GM10847 (cell line): Measurements from ENCODE around the gene BMF.

Experiments
- POLR2A ChIP-seq: IDR thresholded peaks from 2 replicates; pipeline ENCODE4 v1.6.1; 2011; ENCODE audit not compliant: insufficient read length; ENCODE audit errors: extremely low read depth

The BMF gene, protein sequence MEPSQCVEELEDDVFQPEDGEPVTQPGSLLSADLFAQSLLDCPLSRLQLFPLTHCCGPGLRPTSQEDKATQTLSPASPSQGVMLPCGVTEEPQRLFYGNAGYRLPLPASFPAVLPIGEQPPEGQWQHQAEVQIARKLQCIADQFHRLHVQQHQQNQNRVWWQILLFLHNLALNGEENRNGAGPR

DNA sequence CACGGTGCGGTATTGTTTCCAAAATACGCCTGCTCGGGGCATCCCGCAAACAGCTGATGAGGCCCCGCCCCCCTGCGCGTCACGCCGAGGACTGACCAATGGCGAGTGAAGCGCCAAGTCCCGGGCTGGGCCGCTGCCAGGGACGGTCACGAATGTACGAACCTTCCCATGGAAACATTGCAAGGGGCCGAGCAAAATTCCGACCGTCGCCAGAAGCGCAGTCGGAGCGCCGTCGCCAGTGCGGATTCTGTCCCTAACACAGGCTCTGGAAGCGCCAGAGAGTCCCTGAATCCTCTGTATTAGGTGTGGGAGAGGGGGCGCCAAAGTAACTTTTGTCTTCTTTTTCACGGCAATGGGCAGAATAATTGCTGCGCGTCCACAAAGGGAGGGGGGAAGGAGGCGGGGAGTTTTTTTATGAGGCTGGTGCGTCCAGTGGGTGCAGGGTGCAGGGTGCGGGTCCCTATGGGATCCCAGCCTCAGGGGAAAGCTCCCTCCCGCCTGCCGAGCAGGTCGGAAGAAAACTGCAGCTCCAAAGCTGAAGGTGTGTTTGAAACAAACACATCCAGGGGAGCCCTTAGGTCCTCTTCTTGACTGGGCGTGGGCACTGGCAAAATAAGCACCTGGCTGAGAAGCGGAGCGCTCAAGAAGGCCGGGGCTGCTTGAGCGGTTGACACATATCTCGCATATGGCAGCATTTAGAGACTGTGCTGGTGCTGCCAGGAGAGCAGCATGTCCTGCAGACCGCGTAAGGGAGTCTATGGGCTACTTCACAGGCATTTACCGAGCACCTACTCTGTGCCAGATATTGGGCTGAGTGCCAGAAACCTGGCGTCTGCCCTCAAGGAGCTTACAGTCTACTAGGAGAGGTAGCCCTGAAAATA is at the start of gene BMF:
Gene BMF, minus strand, starts transcription at position 25 of the 881 bp plus-strand sequence. CDS start 2,793 bp downstream, outside the sequence.
- TF ChIP-seq POLR2A, result no peak

DNA sequence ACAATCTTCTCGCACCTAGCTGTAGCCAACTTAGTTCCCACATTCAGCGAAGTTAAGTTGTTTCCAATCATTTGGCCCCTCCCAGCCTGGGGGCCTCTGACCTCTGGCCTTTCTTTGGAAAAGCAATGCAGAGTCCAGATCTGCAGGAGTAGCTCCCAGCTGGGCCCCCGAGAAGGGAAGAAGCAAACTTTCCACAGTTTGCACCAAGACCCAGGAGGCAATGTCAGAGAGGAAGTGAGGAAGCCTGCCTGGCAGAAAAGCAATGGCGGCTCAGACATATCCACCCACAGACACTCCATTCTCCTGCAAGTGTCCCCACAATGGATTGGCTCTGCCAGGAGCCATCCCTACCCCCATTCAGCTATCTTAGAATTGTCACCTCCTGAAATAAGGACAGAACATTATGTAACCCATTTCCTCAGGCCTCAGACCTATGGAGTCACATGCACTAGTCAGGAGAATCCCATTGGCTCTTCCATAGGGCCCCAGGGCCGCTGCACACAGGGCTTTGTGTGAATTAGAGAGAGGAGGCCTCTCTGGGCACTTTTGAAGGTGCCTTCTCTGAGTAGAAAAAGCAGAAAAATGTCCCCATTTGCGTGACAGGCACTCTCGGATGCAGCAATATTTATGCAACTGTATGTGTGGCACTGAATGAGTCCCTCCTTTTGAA is 49.2 kb upstream of the BMF start:
- TF ChIP-seq POLR2A, result no peak

- no peak for TF ChIP-seq POLR2A
Measured at GRCh38 chr15:40155270-40155910, 46.7 kb upstream of the BMF start.

- no peak for TF ChIP-seq POLR2A
Measured at GRCh38 chr15:40151991-40152390, 43.3 kb upstream of the BMF start.

GRCh38 chr15:40151499-40151898 is 42.8 kb upstream of the BMF start:
- no peak for TF ChIP-seq POLR2A

DNA sequence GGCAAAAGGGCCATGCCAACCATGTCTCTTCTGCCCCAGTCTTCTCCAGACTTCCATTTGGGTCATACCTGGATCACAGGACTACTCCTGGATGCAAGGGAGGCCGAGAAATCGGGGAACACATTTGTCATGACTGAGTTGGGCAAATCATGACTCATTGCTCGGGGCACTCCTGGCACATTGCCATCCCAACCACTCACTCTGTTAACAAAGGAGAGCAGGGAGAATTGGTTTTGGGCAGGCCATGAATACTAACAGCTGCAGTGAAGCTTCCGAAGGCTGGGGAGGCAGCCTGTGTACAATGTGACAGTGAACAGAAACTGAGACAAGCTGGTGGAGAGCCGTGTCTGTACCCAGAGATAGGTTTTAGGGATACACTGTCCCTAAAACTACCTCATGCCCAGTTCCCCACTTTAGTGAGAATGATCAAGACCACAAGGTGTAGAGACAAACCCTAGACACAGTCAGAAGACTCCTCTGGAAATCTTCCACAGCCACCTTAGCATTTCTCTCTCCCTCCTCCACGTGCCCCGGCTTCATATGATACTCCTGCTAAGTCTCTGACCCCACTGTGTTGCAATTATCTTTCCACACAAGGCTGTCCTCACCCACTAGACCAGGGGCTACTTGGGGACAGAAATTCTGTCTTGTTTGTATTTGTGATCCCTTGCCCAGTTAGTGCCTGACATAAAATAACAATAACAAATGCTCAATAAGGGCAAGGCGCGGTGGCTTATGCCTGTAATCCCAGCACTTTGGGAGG is 41.7 kb upstream of the BMF start:
- no peak for TF ChIP-seq POLR2A

- TF ChIP-seq POLR2A, result no peak
Measured at GRCh38 chr15:40149339-40149738, 40.7 kb upstream of the BMF start.

DNA sequence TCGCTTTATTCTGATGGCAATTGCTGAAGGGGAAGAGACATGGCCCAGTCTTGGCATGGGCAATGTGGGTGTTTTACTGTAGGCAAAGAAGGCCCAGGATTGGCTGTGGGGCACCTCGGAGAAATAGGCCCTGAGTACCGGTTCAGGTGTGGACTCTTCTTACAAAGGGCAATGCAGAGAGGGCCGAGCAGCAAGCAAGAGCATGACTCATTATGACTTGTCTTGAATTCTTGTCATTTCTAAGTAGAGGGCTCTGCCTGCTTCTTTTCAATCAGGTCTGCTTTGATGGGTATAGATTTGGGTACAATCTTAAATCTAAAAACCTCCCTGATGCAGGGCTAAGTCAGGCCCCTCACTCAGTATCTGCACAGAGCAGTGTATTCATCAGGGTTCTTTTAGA is 37.4 kb upstream of the BMF start:
- no peak for TF ChIP-seq POLR2A

DNA sequence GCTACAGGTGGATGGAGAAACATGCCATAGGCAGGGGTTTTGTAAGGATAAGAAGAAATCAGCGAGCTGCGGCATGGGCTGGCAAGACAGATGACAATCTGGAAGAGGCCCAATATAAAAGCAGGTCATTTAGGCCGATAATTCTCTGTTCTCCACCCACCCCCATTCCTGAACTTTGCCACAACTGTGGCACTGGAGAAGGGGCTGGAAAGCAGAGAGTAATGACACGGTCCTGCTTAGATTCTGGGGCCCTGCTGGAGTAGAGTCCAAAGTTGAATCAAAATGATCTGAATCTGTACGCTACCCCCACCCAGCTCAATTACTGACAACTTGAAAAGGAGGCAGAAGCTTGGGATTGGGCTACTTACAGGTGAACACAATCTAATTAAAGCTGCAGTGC is 33.7 kb upstream of the BMF start:
- TF ChIP-seq POLR2A, result no peak

DNA sequence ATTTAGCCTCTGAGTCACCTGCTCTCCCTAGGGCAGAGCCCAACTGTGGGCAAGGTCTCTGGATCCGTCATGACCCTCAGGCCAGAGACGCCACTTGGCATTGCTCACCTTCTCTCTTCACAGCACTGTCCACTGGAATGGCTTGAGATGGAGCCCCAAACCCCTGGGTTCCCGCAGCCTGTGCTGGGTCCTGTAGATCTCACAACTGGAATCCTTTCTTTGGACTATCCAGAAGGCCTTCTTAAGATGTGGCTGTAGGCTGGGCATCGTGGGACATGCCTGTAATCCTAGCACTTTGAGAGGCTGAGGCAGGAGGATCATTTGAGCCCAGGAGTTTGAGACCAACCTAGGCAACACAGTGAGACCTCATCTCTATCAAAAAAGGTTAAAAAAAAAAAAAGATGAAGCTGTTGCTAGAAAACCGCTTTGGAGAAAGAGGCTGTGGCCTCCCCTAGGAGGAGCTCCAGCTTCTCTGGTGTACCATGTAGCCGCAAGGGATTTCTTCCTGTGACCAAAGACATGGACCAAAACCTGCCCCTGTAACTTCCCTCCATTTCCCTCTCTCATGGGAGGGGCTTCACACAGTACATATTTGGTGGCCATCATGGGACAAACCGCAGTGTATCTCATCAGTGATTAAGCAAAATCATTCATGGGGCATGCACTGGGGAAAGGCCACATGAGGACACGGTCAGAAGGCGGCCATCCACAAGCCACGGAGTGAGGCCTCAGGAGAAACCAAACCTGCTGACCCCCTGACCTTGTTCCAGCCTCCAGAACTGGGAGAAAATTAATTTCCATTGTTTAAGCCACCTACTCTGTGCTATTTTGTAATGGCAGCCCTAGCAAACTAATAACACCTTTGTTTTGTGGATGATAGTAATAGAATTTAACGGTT is 28.9 kb upstream of the BMF start:
- no peak for TF ChIP-seq POLR2A

DNA sequence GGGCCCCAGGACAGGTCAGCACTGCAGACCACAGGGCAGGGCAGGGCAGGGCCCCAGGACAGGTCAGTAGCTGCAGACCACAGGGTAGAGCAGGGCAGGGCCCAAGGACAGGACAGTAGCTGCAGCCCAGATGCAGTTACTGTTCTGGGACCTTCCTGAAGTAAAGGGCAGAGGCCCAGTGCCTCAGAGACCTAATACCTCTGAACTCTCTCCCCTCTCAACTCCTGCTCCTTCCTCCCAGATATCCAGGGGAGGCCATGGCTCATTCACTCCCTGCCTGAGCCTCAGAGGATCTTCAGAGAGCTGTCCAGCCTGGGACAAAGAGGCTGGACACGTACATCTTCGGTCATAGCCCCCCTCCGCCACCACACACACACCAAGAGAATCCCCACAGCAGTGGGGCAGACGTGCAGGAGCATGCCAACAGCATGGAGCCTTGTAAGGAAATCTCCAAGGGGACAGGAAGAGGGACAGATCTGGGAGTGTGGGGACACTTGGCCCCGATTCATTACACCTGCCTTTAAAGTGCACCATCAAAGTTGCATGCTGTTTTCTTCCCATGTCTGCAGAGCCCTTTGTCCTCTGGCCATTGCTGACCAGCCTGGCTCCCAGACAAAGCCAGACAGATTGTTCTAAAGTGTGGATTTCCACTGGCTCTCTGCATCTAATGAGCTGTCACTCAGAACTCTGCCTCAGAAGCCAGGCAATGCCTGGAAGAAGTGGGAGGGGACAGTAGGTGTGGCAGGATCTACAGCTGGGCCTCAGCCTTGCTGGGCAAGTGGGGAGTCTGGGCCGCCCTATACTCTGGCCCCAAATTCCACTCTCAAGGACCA is 28.0 kb upstream of the BMF start:
- TF ChIP-seq POLR2A, result no peak

DNA sequence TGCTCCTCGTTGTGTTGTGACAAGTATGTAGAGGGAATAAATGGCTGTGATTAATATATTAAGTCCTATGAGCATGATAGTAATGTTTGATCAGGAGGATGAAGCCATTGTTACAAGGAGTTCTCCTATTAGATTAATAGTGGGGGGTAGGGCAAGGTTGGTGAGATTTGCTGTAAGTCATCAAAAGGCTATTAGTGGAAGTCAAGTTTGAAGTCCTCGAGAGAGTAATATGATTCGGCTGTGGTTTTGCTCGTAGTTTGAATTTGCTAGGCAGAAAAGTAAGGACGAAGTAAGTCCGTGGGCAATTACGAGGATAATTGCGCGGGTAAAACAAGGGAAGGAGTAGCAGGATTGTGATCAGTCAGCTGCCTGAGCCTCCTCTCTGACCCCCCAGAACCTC is 26.2 kb upstream of the BMF start:
- TF ChIP-seq POLR2A, result no peak

DNA sequence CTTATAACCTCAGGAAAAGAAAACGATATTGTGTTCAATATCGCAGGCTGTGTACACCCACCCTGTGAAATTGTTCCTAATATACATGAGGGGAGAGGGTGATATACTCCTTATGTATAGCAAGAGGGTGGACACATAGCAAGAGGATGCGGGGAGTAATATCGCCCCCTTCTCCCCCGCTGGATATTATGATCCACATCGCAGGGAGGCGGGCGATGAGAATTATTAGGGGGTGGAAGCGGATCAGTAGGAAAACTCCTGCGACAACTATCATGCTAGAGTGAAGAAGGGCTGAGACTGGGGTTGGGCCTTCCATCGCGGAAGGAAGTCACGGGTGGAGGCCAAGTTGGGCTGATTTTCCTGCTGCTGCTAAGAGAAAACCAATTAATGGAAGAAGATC is 24.9 kb upstream of the BMF start:
- TF ChIP-seq POLR2A, result no peak

GRCh38 chr15:40130799-40131502 is 22.3 kb upstream of the BMF start:
- TF ChIP-seq POLR2A, result no peak
